NCI-H1105 treated with DMSO at 0.1 percent for 48 hours (cell line): ENCODE measurements around the gene AGAP6.
"Not testable (repeated sequence)": the region's sequence is repeated elsewhere in the genome, so short reads cannot be mapped to it uniquely, and the experiment has no call there.

Source experiments
- DNase-seq: peaks from one replicate; lab custom pipeline; 2025; lab: John Stamatoyannopoulos, UW

Gene AGAP6

GRCh38 chr10:49988376-49988775 lies at the start of gene AGAP6:
Gene AGAP6, plus strand, starts transcription at chr10:49988406. Its CDS starts 310 bp downstream, at chr10:49988716.
- not testable (repeated sequence) for DNase-seq

GRCh38 chr10:49941447-49942338 lies 46.5 kb upstream of the AGAP6 start, which contains the start of the genes PARG and TIMM23B:
Gene PARG, minus strand, starts transcription at chr10:49942027. Its CDS starts 302 bp downstream, at chr10:49941725.
Gene TIMM23B, plus strand, starts transcription at chr10:49942053. Its CDS starts 142 bp downstream, at chr10:49942195.
- DNase-seq, result peak; percentile 8

GRCh38 chr10:49942339-49942705 lies 45.9 kb upstream of the AGAP6 start:
- DNase-seq, result not testable (repeated sequence)

GRCh38 chr10:49943607-49944006 lies 44.6 kb upstream of the AGAP6 start:
- DNase-seq, result not testable (repeated sequence)

- DNase-seq, result not testable (repeated sequence)
Observed at GRCh38 chr10:49948142-49948541, 40.1 kb upstream of the AGAP6 start.

- not testable (repeated sequence) for DNase-seq
Observed at GRCh38 chr10:49948737-49949136, 39.5 kb upstream of the AGAP6 start.

GRCh38 chr10:49952006-49952405 lies 36.2 kb upstream of the AGAP6 start:
- DNase-seq, result not testable (repeated sequence)

GRCh38 chr10:49953122-49953521 lies 35.1 kb upstream of the AGAP6 start:
- not testable (repeated sequence) for DNase-seq

- not testable (repeated sequence) for DNase-seq
Observed at GRCh38 chr10:49970331-49970857, 17.8 kb upstream of the AGAP6 start.

- DNase-seq, result not testable (repeated sequence)
Observed at GRCh38 chr10:49971466-49971865, 16.7 kb upstream of the AGAP6 start.

- DNase-seq, result not testable (repeated sequence)
Observed at GRCh38 chr10:49972094-49972493, 16.1 kb upstream of the AGAP6 start.

GRCh38 chr10:49977756-49978155 lies 10.4 kb upstream of the AGAP6 start:
- not testable (repeated sequence) for DNase-seq

GRCh38 chr10:49987207-49987606 lies 999 bp upstream of the AGAP6 start:
- not testable (repeated sequence) for DNase-seq

GRCh38 chr10:49995321-49995720 lies 7.1 kb downstream of the AGAP6 start:
- not testable (repeated sequence) for DNase-seq

- not testable (repeated sequence) for DNase-seq
Observed at GRCh38 chr10:50014024-50014423, 25.8 kb downstream of the AGAP6 start.

- not testable (repeated sequence) for DNase-seq
Observed at GRCh38 chr10:50015596-50016220, 27.5 kb downstream of the AGAP6 start.

- DNase-seq, result not testable (repeated sequence)
Observed at GRCh38 chr10:50016926-50017325, 28.7 kb downstream of the AGAP6 start.

- DNase-seq, result not testable (repeated sequence)
Observed at GRCh38 chr10:50017646-50018045, 29.4 kb downstream of the AGAP6 start.

- not testable (repeated sequence) for DNase-seq
Observed at GRCh38 chr10:50019279-50019678, 31.1 kb downstream of the AGAP6 start.

- DNase-seq, result not testable (repeated sequence)
Observed at GRCh38 chr10:50020451-50021024, 32.3 kb downstream of the AGAP6 start.

GRCh38 chr10:50021646-50022045 lies 33.4 kb downstream of the AGAP6 start:
- DNase-seq, result no peak
